ENCODE results near the gene CD96.

DNA sequence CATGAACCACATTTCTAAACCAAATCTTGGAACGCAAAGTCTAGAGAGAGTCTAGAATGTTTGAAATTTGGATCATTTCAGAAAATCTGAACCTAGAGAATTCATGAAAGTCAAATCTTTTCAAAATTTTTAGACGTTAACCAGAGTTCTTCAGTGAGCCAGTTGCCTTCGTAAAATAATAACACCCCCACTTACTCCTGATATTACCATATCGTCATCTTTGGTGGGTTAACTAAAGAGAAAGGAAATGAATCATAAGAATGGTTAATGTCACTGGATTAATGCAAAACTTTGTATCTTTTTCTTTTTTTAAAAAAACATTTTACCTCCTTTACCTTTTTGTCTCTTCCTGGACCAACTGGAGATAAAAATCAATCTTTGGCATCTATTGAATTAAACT is 54.3 kb downstream of the CD96 start:
- TF ChIP-seq, protein P1, sequence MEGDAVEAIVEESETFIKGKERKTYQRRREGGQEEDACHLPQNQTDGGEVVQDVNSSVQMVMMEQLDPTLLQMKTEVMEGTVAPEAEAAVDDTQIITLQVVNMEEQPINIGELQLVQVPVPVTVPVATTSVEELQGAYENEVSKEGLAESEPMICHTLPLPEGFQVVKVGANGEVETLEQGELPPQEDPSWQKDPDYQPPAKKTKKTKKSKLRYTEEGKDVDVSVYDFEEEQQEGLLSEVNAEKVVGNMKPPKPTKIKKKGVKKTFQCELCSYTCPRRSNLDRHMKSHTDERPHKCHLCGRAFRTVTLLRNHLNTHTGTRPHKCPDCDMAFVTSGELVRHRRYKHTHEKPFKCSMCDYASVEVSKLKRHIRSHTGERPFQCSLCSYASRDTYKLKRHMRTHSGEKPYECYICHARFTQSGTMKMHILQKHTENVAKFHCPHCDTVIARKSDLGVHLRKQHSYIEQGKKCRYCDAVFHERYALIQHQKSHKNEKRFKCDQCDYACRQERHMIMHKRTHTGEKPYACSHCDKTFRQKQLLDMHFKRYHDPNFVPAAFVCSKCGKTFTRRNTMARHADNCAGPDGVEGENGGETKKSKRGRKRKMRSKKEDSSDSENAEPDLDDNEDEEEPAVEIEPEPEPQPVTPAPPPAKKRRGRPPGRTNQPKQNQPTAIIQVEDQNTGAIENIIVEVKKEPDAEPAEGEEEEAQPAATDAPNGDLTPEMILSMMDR (IDR thresholded peaks at IDR 0.05 in 8 of 11, conservative IDR thresholded peaks at IDR 0.05 in 3 of 11), result no peak
- TF ChIP-seq POLR2AphosphoS5 (IDR thresholded peaks at IDR 0.05), result no peak

All from spleen (tissue), 7 donors.